Liver (tissue), 9 donors: ENCODE data around the gene RAB35. TPM values are rescaled to one million over a fixed set of nuclear protein-coding genes. Genes with fewer than 3 reads are reported as not detected.

Experiments used
- DNase-seq: peaks from one replicate; pipeline ENCODE4 v3.0.0-alpha.2; 2017; ENCODE audit warnings: low spot score
- H3K27ac ChIP-seq, 2 donors: one replicate each; pipeline ENCODE4 v1.7.0; 2013; ENCODE audit warnings: inconsistent platforms in 2 of 2, low read length in 2 of 2, control low read depth in 1 of 2, low read depth in 1 of 2, mild to moderate bottlenecking in 1 of 2
- H3K27me3 ChIP-seq, 4 donors: one replicate each; pipeline versions ENCODE4 v1.6.1 to v1.7.0; 2013; ENCODE audit warnings: low read length in 3 of 4, inconsistent platforms in 1 of 4, mild to moderate bottlenecking in 1 of 4, moderate library complexity in 1 of 4; ENCODE audit not compliant: control insufficient read depth in 4 of 4, insufficient read depth in 4 of 4
- H3K36me3 ChIP-seq, 4 donors: one replicate each; pipeline versions ENCODE4 v1.6.1 to v1.7.0; 2013; ENCODE audit warnings: low read length in 3 of 4, mild to moderate bottlenecking in 3 of 4, low read depth in 1 of 4, moderate library complexity in 1 of 4; ENCODE audit not compliant: control insufficient read depth in 4 of 4, insufficient read depth in 3 of 4
- H3K4me1 ChIP-seq, 4 donors: one replicate each; pipeline versions ENCODE4 v1.6.1 to v1.7.0; 2013; ENCODE audit warnings: low read length in 3 of 4, mild to moderate bottlenecking in 3 of 4, moderate library complexity in 1 of 4; ENCODE audit not compliant: control insufficient read depth in 4 of 4, insufficient read depth in 4 of 4
- H3K4me3 ChIP-seq, 3 donors: one replicate each; pipeline versions ENCODE4 v1.6.1 to v1.7.0; 2013; ENCODE audit warnings: low read length in 3 of 3, control low read depth in 1 of 3, low read depth in 1 of 3, mild to moderate bottlenecking in 1 of 3
- H3K9ac ChIP-seq, 2 donors: one replicate each; pipeline ENCODE4 v1.7.0; 2013; ENCODE audit warnings: low read length in 2 of 2, mild to moderate bottlenecking in 2 of 2, moderate library complexity in 2 of 2, control low read depth in 1 of 2, low read depth in 1 of 2
- H3K9me3 ChIP-seq, 4 donors: one replicate each; pipeline versions ENCODE4 v1.6.1 to v1.7.0; 2013; ENCODE audit warnings: low read length in 3 of 4; ENCODE audit not compliant: control insufficient read depth in 4 of 4
- FOXA2 ChIP-seq: IDR thresholded peaks from 2 replicates; pipeline ENCODE4 v1.6.1; 2016; ENCODE audit warnings: antibody characterized with exemption
- GABPA ChIP-seq, 2 donors: IDR thresholded peaks in 1 of 2; conservative IDR thresholded peaks in 1 of 2; 2 replicates each; pipeline ENCODE4 v1.6.1; 2016; ENCODE audit warnings: antibody characterized with exemption in 2 of 2, mild to moderate bottlenecking in 1 of 2, moderate library complexity in 1 of 2
- HNF4A ChIP-seq, 2 donors: conservative IDR thresholded peaks; 2 replicates each; pipeline ENCODE4 v1.6.1; 2016; ENCODE audit warnings: antibody characterized with exemption in 2 of 2, mild to moderate bottlenecking in 2 of 2
- JUND ChIP-seq, 2 donors: IDR thresholded peaks; 2 replicates each; pipeline ENCODE4 v1.6.1; 2016; ENCODE audit warnings: antibody characterized with exemption in 2 of 2
- NR2F2 ChIP-seq: IDR thresholded peaks from 2 replicates; pipeline ENCODE4 v1.6.1; 2016; ENCODE audit warnings: antibody characterized with exemption
- RAD21 ChIP-seq, 2 donors: IDR thresholded peaks; 2 replicates each; pipeline ENCODE4 v1.6.1; 2016; ENCODE audit warnings: antibody characterized with exemption in 2 of 2, mild to moderate bottlenecking in 2 of 2
- RXRA ChIP-seq, 2 donors: IDR thresholded peaks; 2 replicates each; pipeline ENCODE4 v1.6.1; 2017 to 2018; ENCODE audit warnings: antibody characterized with exemption in 2 of 2, mild to moderate bottlenecking in 1 of 2
- SP1 ChIP-seq: IDR thresholded peaks from 2 replicates; pipeline ENCODE4 v1.6.1; 2018; ENCODE audit warnings: antibody characterized with exemption, mild to moderate bottlenecking
- YY1 ChIP-seq: IDR thresholded peaks from 2 replicates; pipeline ENCODE4 v1.6.1; 2016; ENCODE audit warnings: antibody characterized with exemption, mild to moderate bottlenecking
- WGBS: extraction: QIAGEN DNeasy Blood & Tissue Kit; methylation state at CpG from one replicate; pipeline ENCODE4 v1.1.7; 2013; 5-methylcytosine and 5-hydroxymethylcytosine counted together
- polyA plus RNA-seq, 2 donors: library from polyadenylated mRNA; stranded (reverse) in 1 of 2; unstranded in 1 of 2; fragments of 200-250 nt in 1 of 2; fragments of >200 nt in 1 of 2; fragmentation: Nextera tagmentation in 1 of 2; extraction: Ambion mirVana in 1 of 2; gene quantifications; one replicate each; pipeline versions ENCODE4 v1.2.1 to v1.2.3, GENCODE V29; 2013 to 2015
- total RNA-seq, 2 donors: library from RNA; depleted of rRNA; stranded (reverse); fragments of >200 nt; gene quantifications; one replicate each; pipeline ENCODE4 v1.2.3, GENCODE V29; 2014
- TF ChIP-seq, protein P1 (sequence below): fragments of 150-350 bp; IDR thresholded peaks from 2 replicates; pipeline ENCODE4 v1.5.1; 2017; ENCODE audit warnings: improper control_type of control experiment, low read depth, low read length; ENCODE audit not compliant: missing input control
- TF ChIP-seq, protein P2 (sequence below): IDR thresholded peaks from 2 replicates; pipeline ENCODE4 v1.6.1; 2016; ENCODE audit warnings: antibody characterized with exemption, mild to moderate bottlenecking
- TF ChIP-seq, protein P3 (sequence below): IDR thresholded peaks from 2 replicates; pipeline ENCODE4 v1.6.1; 2016; ENCODE audit warnings: antibody characterized with exemption
- TF ChIP-seq, protein P4 (sequence below): IDR thresholded peaks from 2 replicates; pipeline ENCODE4 v1.6.1; 2016; ENCODE audit warnings: antibody characterized with exemption
- donor health status: healthy.
- donor health status: healthy.
- donor health status: healthy.
- donor health status: healthy.
- donor health status: healthy.

The RAB35 gene
- total and polyA plus RNA-seq, 4 donors: 7.4 to 14.4 (median 10.2) TPM

DNA sequence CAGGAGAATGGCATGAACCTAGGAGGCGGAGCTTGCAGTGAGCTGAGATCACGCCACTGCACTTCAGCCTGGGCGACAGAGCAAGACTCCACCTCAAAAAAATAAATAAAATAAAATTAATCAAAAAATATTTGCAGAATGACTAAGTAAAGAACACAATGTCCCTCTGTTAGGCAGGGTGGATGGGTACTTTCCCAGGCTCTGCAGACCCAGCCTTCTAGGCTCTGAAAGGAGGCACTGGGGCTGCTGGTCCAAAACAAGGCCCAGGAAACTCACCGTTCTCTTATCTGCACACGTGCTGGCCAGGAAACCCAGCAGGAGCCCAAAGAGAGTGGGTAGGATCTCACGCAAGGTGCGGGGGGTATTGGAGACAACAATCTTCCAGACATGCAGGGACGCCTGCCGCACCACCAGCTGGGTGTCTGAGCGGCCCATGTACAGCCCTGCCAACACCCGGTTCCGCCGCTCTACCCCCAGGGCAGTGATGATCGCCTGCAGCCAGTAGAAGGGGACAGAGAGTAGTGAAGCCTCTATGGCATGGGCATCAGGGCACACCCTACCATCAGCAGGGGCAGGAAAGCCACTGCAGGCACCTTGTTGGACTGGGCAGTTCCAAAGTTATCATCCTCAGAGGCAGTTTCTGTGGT, 25.8 kb upstream of the RAB35 start:
- H3K4me3 ChIP-seq: no peak overlapping the region
- TF ChIP-seq SP1: no peak
- no peak for TF ChIP-seq JUND (IDR thresholded peaks at IDR 0.05)
- TF ChIP-seq, protein P1, sequence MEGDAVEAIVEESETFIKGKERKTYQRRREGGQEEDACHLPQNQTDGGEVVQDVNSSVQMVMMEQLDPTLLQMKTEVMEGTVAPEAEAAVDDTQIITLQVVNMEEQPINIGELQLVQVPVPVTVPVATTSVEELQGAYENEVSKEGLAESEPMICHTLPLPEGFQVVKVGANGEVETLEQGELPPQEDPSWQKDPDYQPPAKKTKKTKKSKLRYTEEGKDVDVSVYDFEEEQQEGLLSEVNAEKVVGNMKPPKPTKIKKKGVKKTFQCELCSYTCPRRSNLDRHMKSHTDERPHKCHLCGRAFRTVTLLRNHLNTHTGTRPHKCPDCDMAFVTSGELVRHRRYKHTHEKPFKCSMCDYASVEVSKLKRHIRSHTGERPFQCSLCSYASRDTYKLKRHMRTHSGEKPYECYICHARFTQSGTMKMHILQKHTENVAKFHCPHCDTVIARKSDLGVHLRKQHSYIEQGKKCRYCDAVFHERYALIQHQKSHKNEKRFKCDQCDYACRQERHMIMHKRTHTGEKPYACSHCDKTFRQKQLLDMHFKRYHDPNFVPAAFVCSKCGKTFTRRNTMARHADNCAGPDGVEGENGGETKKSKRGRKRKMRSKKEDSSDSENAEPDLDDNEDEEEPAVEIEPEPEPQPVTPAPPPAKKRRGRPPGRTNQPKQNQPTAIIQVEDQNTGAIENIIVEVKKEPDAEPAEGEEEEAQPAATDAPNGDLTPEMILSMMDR: no peak
- TF ChIP-seq RAD21 (IDR thresholded peaks at IDR 0.05): no peak
- TF ChIP-seq, protein P2, sequence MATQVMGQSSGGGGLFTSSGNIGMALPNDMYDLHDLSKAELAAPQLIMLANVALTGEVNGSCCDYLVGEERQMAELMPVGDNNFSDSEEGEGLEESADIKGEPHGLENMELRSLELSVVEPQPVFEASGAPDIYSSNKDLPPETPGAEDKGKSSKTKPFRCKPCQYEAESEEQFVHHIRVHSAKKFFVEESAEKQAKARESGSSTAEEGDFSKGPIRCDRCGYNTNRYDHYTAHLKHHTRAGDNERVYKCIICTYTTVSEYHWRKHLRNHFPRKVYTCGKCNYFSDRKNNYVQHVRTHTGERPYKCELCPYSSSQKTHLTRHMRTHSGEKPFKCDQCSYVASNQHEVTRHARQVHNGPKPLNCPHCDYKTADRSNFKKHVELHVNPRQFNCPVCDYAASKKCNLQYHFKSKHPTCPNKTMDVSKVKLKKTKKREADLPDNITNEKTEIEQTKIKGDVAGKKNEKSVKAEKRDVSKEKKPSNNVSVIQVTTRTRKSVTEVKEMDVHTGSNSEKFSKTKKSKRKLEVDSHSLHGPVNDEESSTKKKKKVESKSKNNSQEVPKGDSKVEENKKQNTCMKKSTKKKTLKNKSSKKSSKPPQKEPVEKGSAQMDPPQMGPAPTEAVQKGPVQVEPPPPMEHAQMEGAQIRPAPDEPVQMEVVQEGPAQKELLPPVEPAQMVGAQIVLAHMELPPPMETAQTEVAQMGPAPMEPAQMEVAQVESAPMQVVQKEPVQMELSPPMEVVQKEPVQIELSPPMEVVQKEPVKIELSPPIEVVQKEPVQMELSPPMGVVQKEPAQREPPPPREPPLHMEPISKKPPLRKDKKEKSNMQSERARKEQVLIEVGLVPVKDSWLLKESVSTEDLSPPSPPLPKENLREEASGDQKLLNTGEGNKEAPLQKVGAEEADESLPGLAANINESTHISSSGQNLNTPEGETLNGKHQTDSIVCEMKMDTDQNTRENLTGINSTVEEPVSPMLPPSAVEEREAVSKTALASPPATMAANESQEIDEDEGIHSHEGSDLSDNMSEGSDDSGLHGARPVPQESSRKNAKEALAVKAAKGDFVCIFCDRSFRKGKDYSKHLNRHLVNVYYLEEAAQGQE: no peak
- TF ChIP-seq FOXA2: no peak
- TF ChIP-seq NR2F2: no peak
- no peak for TF ChIP-seq YY1
- no peak for TF ChIP-seq RXRA (IDR thresholded peaks at IDR 0.05)
- TF ChIP-seq, protein P3, sequence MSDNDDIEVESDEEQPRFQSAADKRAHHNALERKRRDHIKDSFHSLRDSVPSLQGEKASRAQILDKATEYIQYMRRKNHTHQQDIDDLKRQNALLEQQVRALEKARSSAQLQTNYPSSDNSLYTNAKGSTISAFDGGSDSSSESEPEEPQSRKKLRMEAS: no peak
- TF ChIP-seq, protein P4, sequence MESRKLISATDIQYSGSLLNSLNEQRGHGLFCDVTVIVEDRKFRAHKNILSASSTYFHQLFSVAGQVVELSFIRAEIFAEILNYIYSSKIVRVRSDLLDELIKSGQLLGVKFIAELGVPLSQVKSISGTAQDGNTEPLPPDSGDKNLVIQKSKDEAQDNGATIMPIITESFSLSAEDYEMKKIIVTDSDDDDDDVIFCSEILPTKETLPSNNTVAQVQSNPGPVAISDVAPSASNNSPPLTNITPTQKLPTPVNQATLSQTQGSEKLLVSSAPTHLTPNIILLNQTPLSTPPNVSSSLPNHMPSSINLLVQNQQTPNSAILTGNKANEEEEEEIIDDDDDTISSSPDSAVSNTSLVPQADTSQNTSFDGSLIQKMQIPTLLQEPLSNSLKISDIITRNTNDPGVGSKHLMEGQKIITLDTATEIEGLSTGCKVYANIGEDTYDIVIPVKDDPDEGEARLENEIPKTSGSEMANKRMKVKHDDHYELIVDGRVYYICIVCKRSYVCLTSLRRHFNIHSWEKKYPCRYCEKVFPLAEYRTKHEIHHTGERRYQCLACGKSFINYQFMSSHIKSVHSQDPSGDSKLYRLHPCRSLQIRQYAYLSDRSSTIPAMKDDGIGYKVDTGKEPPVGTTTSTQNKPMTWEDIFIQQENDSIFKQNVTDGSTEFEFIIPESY: no peak
- peaks cover 0 to 11% (median 7%) of the 10 kb centered on the region in 4 donors for H3K4me1 ChIP-seq
- H3K36me3 ChIP-seq: peaks cover 27 to 87% (median 66%) of the 10 kb centered on the region in 4 donors
- no peak overlapping the region for H3K9ac ChIP-seq
- no peak for DNase-seq
- H3K9me3 ChIP-seq: no peaks in the 10 kb centered on the region
- 94% methylated on average over 14 of the region's 14 CpGs for WGBS
- H3K27ac ChIP-seq: no peak overlapping the region
- no peaks in the 10 kb centered on the region for H3K27me3 ChIP-seq

DNA sequence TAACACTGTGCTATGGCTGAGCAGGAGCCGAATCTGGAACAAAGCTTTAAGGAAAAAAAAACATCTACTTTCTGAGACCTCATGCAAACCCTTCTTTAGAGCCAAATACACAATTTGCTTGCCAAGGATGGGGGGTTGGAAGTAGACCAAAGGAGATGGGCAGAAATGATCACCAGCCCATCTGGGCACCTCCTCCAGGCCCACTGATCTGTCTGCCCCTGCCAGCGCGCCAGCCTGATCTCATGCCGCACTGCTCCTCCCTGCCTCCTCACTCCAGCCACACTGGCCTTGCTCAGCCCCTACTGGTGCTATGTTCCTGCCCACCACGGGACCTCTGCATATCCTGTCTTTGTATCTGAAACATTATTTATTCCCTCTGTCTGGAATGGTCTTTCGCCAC, 24.8 kb upstream of the RAB35 start:
- DNase-seq: no peak
- TF ChIP-seq GABPA (IDR thresholded peaks at IDR 0.05 in 1 of 2, conservative IDR thresholded peaks at IDR 0.05 in 1 of 2): no peak
- TF ChIP-seq SP1: no peak
- TF ChIP-seq HNF4A (conservative IDR thresholded peaks at IDR 0.05): no peak
- no peak for TF ChIP-seq RAD21 (IDR thresholded peaks at IDR 0.05)
- TF ChIP-seq, protein P2: no peak
- Histone ChIP-seq H3K4me3 (no peak overlapping the region), H3K36me3 (peaks cover 33 to 87% (median 68%) of the 10 kb centered on the region in 4 donors), H3K9ac (no peak overlapping the region), H3K27me3 (no peaks in the 10 kb centered on the region), H3K27ac (no peak overlapping the region), H3K9me3 (no peaks in the 10 kb centered on the region), H3K4me1 (peaks cover 0 to 11% (median 7%) of the 10 kb centered on the region in 4 donors)
- 97% methylated on average over 6 of the region's 6 CpGs for WGBS
